Fibroblast of villous mesenchyme (primary cell): ENCODE results near the gene TNFAIP1. TPM values are rescaled to one million over a fixed set of nuclear protein-coding genes. Genes with fewer than 3 reads are reported as not detected.
A peak's percentile ranks its signal among the peaks of the same experiment; 100 is the strongest.

Experiments
- DNase-seq: peaks from one replicate; pipeline ENCODE4 v3.0.0-alpha.2; 2010; ENCODE audit warnings: low read depth
- H3K4me3 ChIP-seq: 2 replicates; pipeline ENCODE4 v1.5.1; 2011; ENCODE audit warnings: low read depth, mild to moderate bottlenecking, low read length
- CTCF ChIP-seq: IDR thresholded peaks from 2 replicates; pipeline ENCODE4 v1.5.1; 2012; ENCODE audit warnings: low read depth, mild to moderate bottlenecking, low read length; ENCODE audit not compliant: insufficient read depth
- total RNA-seq: library from RNA; depleted of rRNA; stranded (reverse); fragments of >200 nt; gene quantifications from 2 replicates; pipeline ENCODE4 v1.2.3, GENCODE V29; 2012

The TNFAIP1 gene
- total RNA-seq, 1 donor = 50.1 TPM

DNA sequence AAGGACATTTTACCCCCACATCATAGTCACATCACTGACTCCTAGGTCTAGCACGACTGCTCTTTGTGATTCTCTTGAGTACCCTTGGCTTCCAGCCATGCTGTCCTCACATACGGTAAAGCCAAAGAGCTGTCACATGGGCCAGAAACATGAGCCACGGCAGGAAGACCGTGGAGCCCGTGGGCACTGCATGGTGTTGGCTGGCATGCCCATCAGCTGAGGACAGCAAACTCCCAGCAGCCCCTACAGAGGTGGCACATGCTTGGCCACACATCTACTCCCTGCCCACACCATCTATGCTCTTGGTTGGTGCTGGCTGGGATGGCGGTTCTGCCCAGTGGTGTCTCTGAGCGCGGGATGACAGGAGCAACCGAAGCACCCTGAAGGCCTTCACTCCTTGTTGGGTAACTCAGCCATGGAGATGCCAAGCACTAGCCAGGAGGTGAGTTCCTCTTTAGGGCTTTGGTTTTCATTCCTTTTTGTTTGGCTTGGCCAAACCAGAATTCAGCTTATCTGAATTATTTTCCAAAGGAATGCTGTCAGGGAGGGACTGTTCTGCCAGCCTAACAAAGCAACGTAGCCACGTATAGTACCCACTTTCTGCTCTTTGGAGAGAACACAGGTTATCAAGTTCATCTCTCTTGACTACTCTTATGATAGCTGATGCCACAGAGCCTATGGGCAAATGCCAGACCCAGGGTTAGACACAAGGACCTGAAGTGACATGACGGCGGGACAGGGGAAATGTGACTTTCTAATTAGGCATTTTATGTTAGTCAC, 10.0 kb downstream of the TNFAIP1 start:
- no peak for DNase-seq
- TF ChIP-seq CTCF = no peak
- H3K4me3 ChIP-seq = no peak overlapping the region

DNA sequence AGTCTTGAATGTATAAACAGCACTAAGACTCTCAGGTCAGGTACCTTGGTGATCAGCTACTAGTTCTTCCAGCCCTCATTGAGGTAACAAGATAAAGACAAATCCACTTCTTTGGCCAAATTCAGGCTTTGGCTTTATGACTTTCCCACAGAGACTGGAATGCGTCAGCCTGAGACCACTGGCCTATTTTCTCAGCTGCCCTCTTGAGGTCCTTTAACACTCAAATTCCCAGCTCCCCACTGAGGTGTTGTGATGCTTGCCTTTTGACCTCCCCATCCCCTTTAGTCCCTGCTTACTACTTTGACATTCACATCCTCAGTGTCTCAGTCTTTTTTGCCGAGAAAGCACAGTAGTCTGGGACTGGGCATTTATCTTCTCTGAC, 10.6 kb downstream of the TNFAIP1 start:
- H3K4me3 ChIP-seq = no peak overlapping the region
- DNase-seq = peak; percentile 42
- TF ChIP-seq CTCF = no peak

DNA sequence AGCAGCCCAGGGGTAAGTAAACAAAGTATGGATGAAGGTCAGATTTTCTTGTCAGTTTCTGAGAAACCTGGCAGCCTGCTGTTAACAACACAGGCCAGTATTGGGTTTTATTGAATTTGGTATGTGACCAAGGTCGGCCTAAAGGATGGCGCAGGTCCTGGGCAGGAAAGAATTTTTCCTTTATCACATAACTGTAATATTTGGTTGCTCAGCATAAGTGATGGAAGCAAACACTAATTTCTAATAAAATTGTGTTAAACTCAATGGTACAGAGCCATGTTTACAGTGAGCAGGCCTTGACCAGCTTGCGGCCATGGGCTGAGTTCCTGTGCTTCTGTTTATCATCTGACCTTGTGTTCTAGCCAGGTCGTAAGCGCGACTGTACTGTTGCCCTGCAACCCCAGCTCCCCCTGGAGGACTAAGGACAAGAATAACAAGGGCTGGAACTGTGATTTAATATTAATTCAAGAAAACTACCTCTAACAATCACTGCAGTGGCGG, 11.2 kb downstream of the TNFAIP1 start:
- H3K4me3 ChIP-seq = no peak overlapping the region
- peak; percentile 89 for DNase-seq
- TF ChIP-seq CTCF = peak; percentile 63

DNA sequence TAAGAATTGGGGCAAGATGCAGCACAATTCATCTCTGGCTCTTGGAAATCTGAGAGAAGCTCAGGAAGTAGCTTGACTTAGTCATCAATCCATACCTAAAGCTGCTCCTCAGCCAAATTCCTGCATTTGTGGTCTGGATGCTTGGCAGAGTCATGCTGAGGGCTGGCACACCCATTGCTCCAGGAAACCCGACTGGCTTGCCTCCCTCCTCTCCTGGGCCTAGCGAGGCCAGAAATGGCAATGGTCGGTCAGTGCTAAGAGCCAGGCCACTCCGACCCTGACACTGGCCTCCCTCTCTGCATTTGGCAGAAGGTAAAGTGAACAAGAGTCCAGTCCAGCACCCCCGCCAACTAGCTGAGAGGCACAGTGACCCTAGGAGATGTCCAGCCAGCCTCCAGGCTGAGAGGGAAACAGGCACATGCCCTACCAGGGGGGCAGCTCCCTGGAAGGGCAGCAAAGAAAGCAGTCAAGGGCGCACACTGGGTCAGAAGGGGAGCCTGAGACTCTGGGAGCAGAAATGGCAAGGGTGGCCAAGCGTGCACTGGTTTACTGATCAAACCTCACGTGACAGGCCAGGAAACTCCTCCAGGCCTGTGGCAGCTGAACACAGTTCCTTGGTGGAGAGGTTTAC, 11.8 kb downstream of the TNFAIP1 start:
- no peak for TF ChIP-seq CTCF
- H3K4me3 ChIP-seq = no peak overlapping the region
- DNase-seq = no peak

GRCh38 chr17:28348979-28349378, 13.4 kb downstream of the TNFAIP1 start:
- no peak overlapping the region for H3K4me3 ChIP-seq
- DNase-seq = no peak
- TF ChIP-seq CTCF = no peak

DNA sequence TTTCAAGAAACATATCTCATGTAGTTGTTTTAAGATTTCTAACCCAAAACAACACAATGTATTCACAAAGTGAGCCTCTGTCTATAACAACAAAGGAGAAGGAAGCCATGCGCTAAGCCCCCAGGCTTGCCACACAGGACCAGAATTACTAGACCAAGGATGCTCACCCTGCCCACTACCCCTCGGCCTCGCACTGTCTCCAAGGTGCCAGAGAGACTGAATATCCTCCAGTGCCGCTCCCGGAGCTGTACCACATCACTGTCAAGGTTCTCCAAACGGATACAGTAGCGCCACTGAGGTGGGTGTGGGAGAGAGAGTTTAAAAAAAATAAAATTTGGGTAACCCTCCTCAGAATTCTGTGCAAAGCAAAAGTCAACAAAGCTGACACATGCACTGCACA, 14.7 kb downstream of the TNFAIP1 start:
- no peak for DNase-seq
- no peak for TF ChIP-seq CTCF
- H3K4me3 ChIP-seq = no peak overlapping the region
